ENCODE data around the gene PRPF6.
"Not testable (repeated sequence)": the region's sequence is repeated elsewhere in the genome, so short reads cannot be mapped to it uniquely, and the experiment has no call there.

PRPF6 gene

GRCh38 chr20:63958471-63958870 is 22.5 kb upstream of the PRPF6 start:
- Histone ChIP-seq H4K5ac (ENCODE audit: low read length) (no peak overlapping the region), H3K27me3 (ENCODE audit: insufficient read depth, low read length, poor library complexity) (no peaks in the 10 kb centered on the region), H3K79me2 (ENCODE audit: control insufficient read depth, insufficient read depth, low read length) (peaks cover 24% of the 10 kb centered on the region), H2AK5ac (ENCODE audit: low read length) (no peak overlapping the region), H3K4ac (ENCODE audit: low read depth, low read length) (no peak overlapping the region), H3K79me1 (ENCODE audit: low read length) (peaks cover 14% of the 10 kb centered on the region), H3K36me3 (ENCODE audit: control insufficient read depth, insufficient read depth, low read length) (no peaks in the 10 kb centered on the region), H3K23ac (ENCODE audit: low read length) (no peak overlapping the region), H3K9ac (ENCODE audit: low read length) (no peak overlapping the region), H3K18ac (ENCODE audit: low read length) (no peak overlapping the region), H3K27ac (ENCODE audit: low read depth, low read length) (no peak overlapping the region), H2BK15ac (replicated peaks; ENCODE audit: low read depth) (no peak overlapping the region), H2BK5ac (ENCODE audit: low read length) (no peak overlapping the region), H3K4me2 (ENCODE audit: low read length) (no peak overlapping the region), H3K56ac (ENCODE audit: low read length) (no peak overlapping the region), H3K4me3 (ENCODE audit: low read length) (no peak overlapping the region), H2BK120ac (ENCODE audit: low read depth, low read length) (no peak overlapping the region), H4K8ac (ENCODE audit: low read depth, low read length) (no peak overlapping the region), H3K4me1 (ENCODE audit: control insufficient read depth, low read depth, low read length) (no peaks in the 10 kb centered on the region)
- DNase-seq, result no peak
- WGBS (ENCODE audit: extremely low coverage, insufficient coverage, low lambda C conversion rate), result no CpG with 5 or more reads among the region's 4 CpGs

DNA sequence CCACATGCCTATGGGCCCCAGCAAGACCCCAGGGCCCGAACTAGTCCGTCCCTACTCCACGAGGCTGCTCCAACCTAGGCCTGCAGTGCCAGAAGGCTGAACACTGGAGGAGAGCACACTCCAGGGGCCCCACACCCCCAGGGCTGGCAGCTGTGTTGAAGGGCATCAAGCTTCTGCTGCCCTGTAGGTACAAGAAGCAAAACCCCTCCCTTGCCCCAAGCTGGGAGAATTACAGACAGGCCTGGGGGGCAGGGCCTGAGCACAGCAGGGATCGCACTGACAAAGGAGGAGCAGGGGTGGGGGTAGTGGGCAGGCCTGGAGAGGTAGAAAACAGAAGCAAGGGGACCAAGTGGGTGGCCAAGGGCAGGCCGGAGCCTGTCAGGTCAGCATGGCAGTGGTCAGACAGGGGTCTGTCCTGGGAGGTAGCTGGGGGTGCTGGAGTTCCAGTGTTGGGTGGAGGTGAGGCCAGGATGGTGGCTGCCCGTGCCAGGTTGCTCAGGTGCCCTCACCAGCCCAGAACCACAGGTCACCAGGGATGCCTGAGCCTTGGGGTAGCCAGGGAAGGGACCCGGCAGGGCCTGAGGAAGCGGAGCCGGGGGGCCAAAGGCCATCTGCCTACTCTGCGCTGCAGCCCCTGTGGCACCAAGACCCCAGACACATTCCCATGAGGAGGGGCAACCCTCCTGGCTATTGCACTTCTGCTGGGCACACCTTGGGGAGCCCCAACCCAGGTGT is 21.8 kb upstream of the PRPF6 start:
- Histone ChIP-seq H3K4ac (ENCODE audit: low read depth, low read length) (no peak overlapping the region), H3K9ac (ENCODE audit: low read length) (no peak overlapping the region), H3K27me3 (ENCODE audit: insufficient read depth, low read length, poor library complexity) (no peaks in the 10 kb centered on the region), H3K79me1 (ENCODE audit: low read length) (peaks cover 8% of the 10 kb centered on the region), H3K79me2 (ENCODE audit: control insufficient read depth, insufficient read depth, low read length) (peaks cover 17% of the 10 kb centered on the region), H4K8ac (ENCODE audit: low read depth, low read length) (no peak overlapping the region), H3K36me3 (ENCODE audit: control insufficient read depth, insufficient read depth, low read length) (peaks cover 3% of the 10 kb centered on the region), H3K56ac (ENCODE audit: low read length) (no peak overlapping the region), H4K5ac (ENCODE audit: low read length) (no peak overlapping the region), H3K4me1 (ENCODE audit: control insufficient read depth, low read depth, low read length) (no peaks in the 10 kb centered on the region), H2BK15ac (replicated peaks; ENCODE audit: low read depth) (no peak overlapping the region), H3K27ac (ENCODE audit: low read depth, low read length) (no peak overlapping the region), H2AK5ac (ENCODE audit: low read length) (no peak overlapping the region), H3K4me3 (ENCODE audit: low read length) (no peak overlapping the region), H3K4me2 (ENCODE audit: low read length) (no peak overlapping the region), H3K23ac (ENCODE audit: low read length) (no peak overlapping the region), H2BK120ac (ENCODE audit: low read depth, low read length) (no peak overlapping the region), H2BK5ac (ENCODE audit: low read length) (no peak overlapping the region), H3K18ac (ENCODE audit: low read length) (no peak overlapping the region)
- DNase-seq, result no peak
- WGBS (ENCODE audit: extremely low coverage, insufficient coverage, low lambda C conversion rate), result no CpG with 5 or more reads among the region's 10 CpGs

DNA sequence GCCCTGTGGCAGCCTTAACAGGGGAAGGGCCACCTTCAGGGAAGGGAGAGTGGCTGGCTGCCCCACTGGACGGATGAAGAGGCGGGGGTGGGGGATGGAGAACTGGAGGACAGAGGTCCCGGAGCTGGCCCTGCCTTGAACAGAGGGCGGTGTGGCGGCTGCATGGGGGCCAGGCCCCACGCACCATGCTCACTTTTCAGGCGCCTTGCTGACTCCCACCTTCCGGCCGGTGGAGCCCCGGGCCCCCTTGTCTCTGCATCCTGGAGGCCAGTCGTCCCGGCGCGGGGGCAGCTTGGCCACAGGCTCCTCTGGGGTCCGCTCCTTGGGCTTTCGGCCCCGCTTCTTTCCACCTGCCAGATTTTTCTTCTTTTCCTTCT is 21.2 kb upstream of the PRPF6 start:
- H3K27me3 ChIP-seq (ENCODE audit: insufficient read depth, low read length, poor library complexity), result no peaks in the 10 kb centered on the region
- no peaks in the 10 kb centered on the region for H3K4me1 ChIP-seq (ENCODE audit: control insufficient read depth, low read depth, low read length)
- peaks cover 12% of the 10 kb centered on the region for H3K79me2 ChIP-seq (ENCODE audit: control insufficient read depth, insufficient read depth, low read length)
- no peak overlapping the region for H4K8ac ChIP-seq (ENCODE audit: low read depth, low read length)
- no peak overlapping the region for H3K4me2 ChIP-seq (ENCODE audit: low read length)
- no peak overlapping the region for H3K9ac ChIP-seq (ENCODE audit: low read length)
- no CpG with 5 or more reads among the region's 17 CpGs for WGBS (ENCODE audit: extremely low coverage, insufficient coverage, low lambda C conversion rate)
- peaks cover 2% of the 10 kb centered on the region for H3K79me1 ChIP-seq (ENCODE audit: low read length)
- H4K5ac ChIP-seq (ENCODE audit: low read length), result no peak overlapping the region
- no peak overlapping the region for H2BK120ac ChIP-seq (ENCODE audit: low read depth, low read length)
- no peak overlapping the region for H3K23ac ChIP-seq (ENCODE audit: low read length)
- no peak overlapping the region for H3K4me3 ChIP-seq (ENCODE audit: low read length)
- no peak overlapping the region for H3K27ac ChIP-seq (ENCODE audit: low read depth, low read length)
- peaks cover 5% of the 10 kb centered on the region for H3K36me3 ChIP-seq (ENCODE audit: control insufficient read depth, insufficient read depth, low read length)
- DNase-seq, result no peak
- H3K56ac ChIP-seq (ENCODE audit: low read length), result no peak overlapping the region
- H2BK15ac ChIP-seq (replicated peaks; ENCODE audit: low read depth), result no peak overlapping the region
- H2AK5ac ChIP-seq (ENCODE audit: low read length), result no peak overlapping the region
- H3K18ac ChIP-seq (ENCODE audit: low read length), result no peak overlapping the region
- no peak overlapping the region for H2BK5ac ChIP-seq (ENCODE audit: low read length)
- no peak overlapping the region for H3K4ac ChIP-seq (ENCODE audit: low read depth, low read length)

- not testable (repeated sequence) for H3K4me2 ChIP-seq (ENCODE audit: low read length); H3K79me1 ChIP-seq (ENCODE audit: low read length); H3K4me1 ChIP-seq (ENCODE audit: control insufficient read depth, low read depth, low read length); H3K27me3 ChIP-seq (ENCODE audit: insufficient read depth, low read length, poor library complexity); H2BK120ac ChIP-seq (ENCODE audit: low read depth, low read length); H3K79me2 ChIP-seq (ENCODE audit: control insufficient read depth, insufficient read depth, low read length); DNase-seq; H3K4me3 ChIP-seq (ENCODE audit: low read length); H3K4ac ChIP-seq (ENCODE audit: low read depth, low read length); H2BK5ac ChIP-seq (ENCODE audit: low read length); H4K8ac ChIP-seq (ENCODE audit: low read depth, low read length); H3K18ac ChIP-seq (ENCODE audit: low read length); H3K9ac ChIP-seq (ENCODE audit: low read length); H2AK5ac ChIP-seq (ENCODE audit: low read length); H4K5ac ChIP-seq (ENCODE audit: low read length); H3K23ac ChIP-seq (ENCODE audit: low read length); H2BK15ac ChIP-seq (replicated peaks; ENCODE audit: low read depth); H3K27ac ChIP-seq (ENCODE audit: low read depth, low read length); H3K56ac ChIP-seq (ENCODE audit: low read length); H3K36me3 ChIP-seq (ENCODE audit: control insufficient read depth, insufficient read depth, low read length)
- no CpG with 5 or more reads among the region's 15 CpGs for WGBS (ENCODE audit: extremely low coverage, insufficient coverage, low lambda C conversion rate)
Measured at GRCh38 chr20:63960654-63961621, 20.0 kb upstream of the PRPF6 start.

DNA sequence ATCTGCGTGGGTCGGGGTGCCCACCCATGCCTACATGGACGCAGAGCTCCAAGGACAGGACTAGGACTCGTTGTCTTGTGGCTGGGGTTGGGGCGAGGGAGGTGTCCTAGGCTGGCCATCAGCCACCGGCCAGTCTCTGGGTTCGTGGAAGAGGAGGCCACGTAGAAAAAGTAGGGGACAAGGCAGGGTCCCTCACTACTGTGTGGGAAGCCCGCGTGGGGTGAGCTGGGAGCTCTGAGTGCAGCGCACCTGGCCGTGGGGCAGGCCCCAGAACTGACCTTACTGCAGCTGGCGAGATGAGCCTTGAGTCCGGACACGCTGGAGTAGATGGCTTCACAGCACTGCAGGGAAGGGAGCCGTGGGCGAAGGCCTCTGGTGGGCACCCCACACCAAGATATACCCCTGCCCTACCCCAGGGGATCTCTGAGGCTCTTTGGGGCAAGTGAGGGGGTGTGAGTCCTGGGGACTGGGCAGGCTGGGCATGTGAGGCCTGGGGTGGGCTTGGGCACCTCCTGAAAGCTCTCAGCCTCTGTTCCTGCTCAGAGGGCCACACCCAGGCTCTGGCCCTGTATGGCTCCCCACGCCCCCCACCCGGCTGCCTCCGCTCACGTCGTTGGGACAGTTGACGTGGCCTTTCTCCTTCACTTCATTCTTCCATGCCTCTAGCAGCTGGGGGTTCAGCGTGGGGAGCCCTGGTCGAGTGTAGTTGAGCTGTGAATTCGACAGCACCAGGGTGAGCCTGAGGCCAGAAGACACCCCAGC is 19.1 kb upstream of the PRPF6 start:
- no peak overlapping the region for H2BK5ac ChIP-seq (ENCODE audit: low read length)
- H3K27me3 ChIP-seq (ENCODE audit: insufficient read depth, low read length, poor library complexity), result no peaks in the 10 kb centered on the region
- no peak overlapping the region for H3K4me2 ChIP-seq (ENCODE audit: low read length)
- peaks cover 9% of the 10 kb centered on the region for H3K36me3 ChIP-seq (ENCODE audit: control insufficient read depth, insufficient read depth, low read length)
- H4K8ac ChIP-seq (ENCODE audit: low read depth, low read length), result no peak overlapping the region
- no peak for DNase-seq
- no peak overlapping the region for H3K27ac ChIP-seq (ENCODE audit: low read depth, low read length)
- no peak overlapping the region for H3K4me3 ChIP-seq (ENCODE audit: low read length)
- H2BK15ac ChIP-seq (replicated peaks; ENCODE audit: low read depth), result no peak overlapping the region
- H2AK5ac ChIP-seq (ENCODE audit: low read length), result no peak overlapping the region
- H3K79me1 ChIP-seq (ENCODE audit: low read length), result no peaks in the 10 kb centered on the region
- H3K9ac ChIP-seq (ENCODE audit: low read length), result no peak overlapping the region
- H3K79me2 ChIP-seq (ENCODE audit: control insufficient read depth, insufficient read depth, low read length), result no peaks in the 10 kb centered on the region
- H2BK120ac ChIP-seq (ENCODE audit: low read depth, low read length), result no peak overlapping the region
- no peak overlapping the region for H3K23ac ChIP-seq (ENCODE audit: low read length)
- no peak overlapping the region for H3K56ac ChIP-seq (ENCODE audit: low read length)
- H3K18ac ChIP-seq (ENCODE audit: low read length), result no peak overlapping the region
- no CpG with 5 or more reads among the region's 26 CpGs for WGBS (ENCODE audit: extremely low coverage, insufficient coverage, low lambda C conversion rate)
- H3K4ac ChIP-seq (ENCODE audit: low read depth, low read length), result no peak overlapping the region
- H4K5ac ChIP-seq (ENCODE audit: low read length), result no peak overlapping the region
- H3K4me1 ChIP-seq (ENCODE audit: control insufficient read depth, low read depth, low read length), result no peaks in the 10 kb centered on the region

Measured in mesendoderm (in vitro differentiated cells).